Small intestine (tissue), 7 donors: ENCODE data around the gene GBX2. TPM values are rescaled to one million over a fixed set of nuclear protein-coding genes. Genes with fewer than 3 reads are reported as not detected.

Source experiments
- DNase-seq, 2 donors: peaks; one replicate each; pipeline versions ENCODE4 v3.0.0 to v3.0.0-alpha.2; 2013
- FAIRE-seq: peaks from 2 replicates; lab custom pipeline; 2012; peaks lifted over from hg19 to GRCh38; lab: Jason Lieb, UNC
- H3K27ac ChIP-seq, 3 donors: one replicate each; pipeline ENCODE4 v1.5.1; 2013; ENCODE audit warnings: low read length in 2 of 3, mild to moderate bottlenecking in 2 of 3, control low read depth in 1 of 3, inconsistent platforms in 1 of 3, low read depth in 1 of 3, moderate library complexity in 1 of 3
- H3K27me3 ChIP-seq, 3 donors: one replicate each; pipeline ENCODE4 v1.6.1; 2013; ENCODE audit warnings: low read length in 3 of 3, inconsistent platforms in 1 of 3; ENCODE audit not compliant: control insufficient read depth in 3 of 3, insufficient read depth in 3 of 3
- H3K36me3 ChIP-seq, 3 donors: one replicate each; pipeline ENCODE4 v1.6.1; 2013; ENCODE audit warnings: low read length in 3 of 3, inconsistent platforms in 1 of 3, low read depth in 1 of 3, mild to moderate bottlenecking in 1 of 3, moderate library complexity in 1 of 3; ENCODE audit not compliant: control insufficient read depth in 3 of 3, insufficient read depth in 2 of 3
- H3K4me1 ChIP-seq, 3 donors: one replicate each; pipeline ENCODE4 v1.6.1; 2013; ENCODE audit warnings: low read length in 2 of 3, inconsistent platforms in 1 of 3, low read depth in 1 of 3, mild to moderate bottlenecking in 1 of 3, moderate library complexity in 1 of 3; ENCODE audit not compliant: control insufficient read depth in 3 of 3, insufficient read depth in 2 of 3
- H3K4me3 ChIP-seq, 3 donors: one replicate each; pipeline ENCODE4 v1.5.1; 2013; ENCODE audit warnings: low read length in 3 of 3, control low read depth in 1 of 3, inconsistent platforms in 1 of 3, low read depth in 1 of 3, mild to moderate bottlenecking in 1 of 3, moderate library complexity in 1 of 3
- H3K9me3 ChIP-seq, 2 donors: one replicate each; pipeline ENCODE4 v1.6.1; 2013; ENCODE audit warnings: low read depth in 1 of 2, low read length in 1 of 2; ENCODE audit not compliant: control insufficient read depth in 2 of 2, insufficient read depth in 1 of 2
- WGBS, 3 donors: extraction: QIAGEN DNeasy Blood & Tissue Kit; methylation state at CpG; one replicate each; pipeline ENCODE4 v1.1.7; 2013; 5-methylcytosine and 5-hydroxymethylcytosine counted together
- polyA plus RNA-seq, 4 donors: library from polyadenylated mRNA; stranded (reverse) in 3 of 4; unstranded in 1 of 4; fragments of 200-250 nt in 3 of 4; fragments of 120-200 nt in 1 of 4; gene quantifications; one replicate each; pipeline versions ENCODE4 v1.2.1 to v1.2.3, GENCODE V29; 2013
- donor health status: healthy with polysubstance abuse.
- donor health status: control.
- donor health status: control.
- donor health status: Bipolar disorder and iron deficiency.
- donor health status: healthy.

The GBX2 gene
- polyA plus RNA-seq, 4 donors, result not detected

- Histone ChIP-seq H3K4me1 (no peaks in the 10 kb centered on the region), H3K4me3 (no peak overlapping the region), H3K36me3 (peaks cover 0 to 54% (median 0%) of the 10 kb centered on the region in 3 donors), H3K27ac (no peak overlapping the region), H3K27me3 (no peaks in the 10 kb centered on the region), H3K9me3 (no peaks in the 10 kb centered on the region)
- no peak for FAIRE-seq
- no peak for DNase-seq
- WGBS, 3 donors, result 90 to 94% (median 94%) methylated on average over 16 of the region's 16 CpGs
Measured at GRCh38 chr2:236125541-236125940, 42.6 kb downstream of the GBX2 start.

GRCh38 chr2:236124182-236124893, 43.8 kb downstream of the GBX2 start:
- WGBS, 3 donors, result 84 to 94% (median 88%) methylated on average over 29 to 30 of the region's 30 CpGs
- H3K27me3 ChIP-seq, result no peaks in the 10 kb centered on the region
- no peak overlapping the region for H3K4me3 ChIP-seq
- no peak for FAIRE-seq
- H3K9me3 ChIP-seq, result no peaks in the 10 kb centered on the region
- peaks cover 0 to 57% (median 0%) of the 10 kb centered on the region in 3 donors for H3K36me3 ChIP-seq
- no peak for DNase-seq
- H3K4me1 ChIP-seq, result no peaks in the 10 kb centered on the region
- no peak overlapping the region for H3K27ac ChIP-seq

- Histone ChIP-seq H3K4me1 (no peaks in the 10 kb centered on the region), H3K36me3 (peaks cover 0 to 56% (median 0%) of the 10 kb centered on the region in 3 donors), H3K4me3 (no peak overlapping the region), H3K9me3 (no peaks in the 10 kb centered on the region), H3K27ac (no peak overlapping the region), H3K27me3 (no peaks in the 10 kb centered on the region)
- 94 to 97% (median 96%) methylated on average over 19 of the region's 19 CpGs for WGBS, 3 donors
- DNase-seq (no peak), FAIRE-seq (no peak)
Measured at GRCh38 chr2:236123716-236124115, 44.5 kb downstream of the GBX2 start.

GRCh38 chr2:236122236-236122635, 46.0 kb downstream of the GBX2 start:
- Histone ChIP-seq H3K4me1 (no peaks in the 10 kb centered on the region), H3K27ac (no peak overlapping the region), H3K9me3 (no peaks in the 10 kb centered on the region), H3K27me3 (no peaks in the 10 kb centered on the region), H3K4me3 (no peak overlapping the region), H3K36me3 (peaks cover 0 to 42% (median 0%) of the 10 kb centered on the region in 3 donors)
- no peak for DNase-seq
- no peak for FAIRE-seq
- WGBS, 3 donors, result 74 to 86% (median 81%) methylated on average over 3 of the region's 3 CpGs

GRCh38 chr2:236121546-236121945, 46.6 kb downstream of the GBX2 start:
- Histone ChIP-seq H3K4me1 (no peaks in the 10 kb centered on the region), H3K27me3 (no peaks in the 10 kb centered on the region), H3K9me3 (no peaks in the 10 kb centered on the region), H3K4me3 (no peak overlapping the region), H3K27ac (no peak overlapping the region), H3K36me3 (peaks cover 0 to 35% (median 0%) of the 10 kb centered on the region in 3 donors)
- 94 to 98% (median 95%) methylated on average over 7 of the region's 7 CpGs for WGBS, 3 donors
- no peak for FAIRE-seq
- DNase-seq, result no peak

- H3K4me1 ChIP-seq, result no peaks in the 10 kb centered on the region
- no peak overlapping the region for H3K27ac ChIP-seq
- DNase-seq (no peak), FAIRE-seq (no peak)
- no peak overlapping the region for H3K4me3 ChIP-seq
- H3K27me3 ChIP-seq, result no peaks in the 10 kb centered on the region
- peaks cover 0 to 33% (median 0%) of the 10 kb centered on the region in 3 donors for H3K36me3 ChIP-seq
- WGBS, 3 donors, result 75 to 88% (median 86%) methylated on average over 5 of the region's 5 CpGs
- no peaks in the 10 kb centered on the region for H3K9me3 ChIP-seq
Measured at GRCh38 chr2:236120829-236121228, 47.4 kb downstream of the GBX2 start.

GRCh38 chr2:236120141-236120601, 48.0 kb downstream of the GBX2 start:
- FAIRE-seq, result no peak
- no peak for DNase-seq
- whole genome bisulfite sequencing, 3 donors, result 83 to 95% (median 87%) methylated on average over 29 of the region's 29 CpGs

GRCh38 chr2:236119476-236119875, 48.7 kb downstream of the GBX2 start:
- no peaks in the 10 kb centered on the region for H3K9me3 ChIP-seq
- DNase-seq, result no peak
- H3K27ac ChIP-seq, result no peak overlapping the region
- no peak overlapping the region for H3K4me3 ChIP-seq
- H3K27me3 ChIP-seq, result no peaks in the 10 kb centered on the region
- 86 to 92% (median 88%) methylated on average over 13 of the region's 13 CpGs for WGBS, 3 donors
- no peaks in the 10 kb centered on the region for H3K4me1 ChIP-seq
- no peak for FAIRE-seq
- peaks cover 0 to 27% (median 0%) of the 10 kb centered on the region in 3 donors for H3K36me3 ChIP-seq

More at GRCh38 chr2:236120141-236120601, 48.0 kb downstream of the GBX2 start:
- Histone ChIP-seq H3K27ac (no peak overlapping the region), H3K36me3 (peaks cover 0 to 27% (median 0%) of the 10 kb centered on the region in 3 donors), H3K4me1 (no peaks in the 10 kb centered on the region), H3K4me3 (no peak overlapping the region), H3K9me3 (no peaks in the 10 kb centered on the region), H3K27me3 (no peaks in the 10 kb centered on the region)
